Upper lobe of left lung (tissue), 6 donors: Measurements from ENCODE around the gene ARIH2. TPM values are rescaled to one million over a fixed set of nuclear protein-coding genes. Genes with fewer than 3 reads are reported as not detected.
A peak's percentile ranks its signal among the peaks of the same experiment; 100 is the strongest.

Experiments
- ATAC-seq, 2 donors: fragments of 200-7000 bp; cut with Tn5 transposase; one replicate each; pipeline ENCODE4 v1.9.1; 2022; ENCODE audit warnings: mild to moderate bottlenecking in 2 of 2, moderate library complexity in 2 of 2; ENCODE audit not compliant: low FRiP score in 2 of 2
- DNase-seq, 2 donors: peaks; one replicate each; pipeline ENCODE4 v3.0.0-alpha.2; 2019 to 2020
- H3K27ac ChIP-seq, 4 donors: fragments of 200-600 bp; sonication (generic); one replicate each; pipeline ENCODE4 v1.5.1; 2016 to 2019
- H3K27me3 ChIP-seq, 4 donors: fragments of 200-600 bp; sonication (generic); one replicate each; pipeline ENCODE4 v1.5.1; 2017 to 2019
- H3K36me3 ChIP-seq, 4 donors: fragments of 200-600 bp; sonication (generic); one replicate each; pipeline ENCODE4 v1.5.1; 2016 to 2019
- H3K4me1 ChIP-seq, 4 donors: fragments of 200-600 bp; sonication (generic); one replicate each; pipeline ENCODE4 v1.5.1; 2018 to 2019
- H3K4me3 ChIP-seq, 4 donors: fragments of 200-600 bp; sonication (generic); one replicate each; pipeline ENCODE4 v1.5.1; 2017 to 2019; ENCODE audit warnings: mild to moderate bottlenecking in 2 of 4, moderate library complexity in 1 of 4
- H3K9me3 ChIP-seq, 4 donors: fragments of 200-600 bp; sonication (generic); one replicate each; pipeline ENCODE4 v1.5.1; 2018 to 2019
- EP300 ChIP-seq, 4 donors: sonication (generic); formaldehyde crosslinking; IDR thresholded peaks; one replicate each; pipeline ENCODE4 v1.5.1; 2017; ENCODE audit warnings: antibody characterized with exemption in 4 of 4, control low read depth in 2 of 4
- POLR2A ChIP-seq, 4 donors: fragments of 450-650 bp; IDR thresholded peaks; one replicate each; pipeline ENCODE4 v1.5.1; 2016 to 2017; ENCODE audit warnings: antibody characterized with exemption in 4 of 4, mild to moderate bottlenecking in 2 of 4
- POLR2AphosphoS5 ChIP-seq, 2 donors: sonication (generic); formaldehyde crosslinking; IDR thresholded peaks; one replicate each; pipeline ENCODE4 v1.5.1; 2017; ENCODE audit warnings: antibody characterized with exemption in 2 of 2
- WGBS, 2 donors: methylation state at CpG; one replicate each; pipeline ENCODE4 v1.1.5; 2017 to 2018; 5-methylcytosine and 5-hydroxymethylcytosine counted together
- total RNA-seq, 6 donors: library from RNA; depleted of rRNA in 4 of 6; stranded (reverse); fragments of >200 nt in 4 of 6; gene quantifications; one replicate each; pipeline versions ENCODE4 v1.1.0 to v1.2.1, GENCODE V29; 2016 to 2021
- TF ChIP-seq, protein P1 (sequence below), 6 experiments: fragments of 450-650 bp in 4 of 6; fragments of 200-600 bp in 2 of 6; sonication (generic) in 2 of 6; IDR thresholded peaks; one replicate each; pipeline ENCODE4 v1.5.1; 2016 to 2019; ENCODE audit warnings: antibody characterized with exemption in 6 of 6
- donor health status: DM: no; HTN: no; CAD: no; lungs with moderate emphysema.
- donor health status: DM: no; HTN: yes; CAD: no; lungs with severe emphysema.

Gene ARIH2
- total RNA-seq, 6 donors from 2014 or later, result 81.2 to 190 (median 91.0) TPM

DNA sequence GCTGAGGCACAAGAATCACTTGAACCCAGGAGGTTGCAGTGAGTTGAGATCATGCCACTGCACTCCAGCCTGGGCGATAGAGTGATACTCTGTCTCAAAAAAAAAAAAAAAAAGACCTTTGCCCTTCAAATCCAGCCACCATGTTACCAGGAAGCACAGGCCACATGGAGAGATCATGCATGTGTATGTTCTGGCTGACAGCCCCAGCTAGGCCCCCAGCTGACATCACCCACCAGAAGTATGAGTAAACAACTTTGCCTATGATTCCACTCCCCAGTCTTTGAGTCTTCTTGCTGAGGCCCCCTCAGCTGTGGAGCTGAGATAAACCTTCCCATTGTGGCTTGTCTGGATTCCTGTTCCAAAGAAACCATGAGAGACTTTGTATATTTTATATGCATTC is 3.3 kb upstream of the ARIH2 start:
- 80 to 83% methylated on average over 1 of the region's 1 CpG for WGBS, 2 donors
- ATAC-seq (no peak), DNase-seq (no peak)
- Histone ChIP-seq H3K27ac (no peak overlapping the region), H3K4me1 (peaks cover 13 to 21% (median 14%) of the 10 kb centered on the region in 4 donors), H3K36me3 (no peaks in the 10 kb centered on the region), H3K27me3 (no peaks in the 10 kb centered on the region), H3K4me3 (no peak overlapping the region), H3K9me3 (no peaks in the 10 kb centered on the region)
- TF ChIP-seq POLR2A (IDR thresholded peaks at IDR 0.05), result no peak
- TF ChIP-seq, protein P1, sequence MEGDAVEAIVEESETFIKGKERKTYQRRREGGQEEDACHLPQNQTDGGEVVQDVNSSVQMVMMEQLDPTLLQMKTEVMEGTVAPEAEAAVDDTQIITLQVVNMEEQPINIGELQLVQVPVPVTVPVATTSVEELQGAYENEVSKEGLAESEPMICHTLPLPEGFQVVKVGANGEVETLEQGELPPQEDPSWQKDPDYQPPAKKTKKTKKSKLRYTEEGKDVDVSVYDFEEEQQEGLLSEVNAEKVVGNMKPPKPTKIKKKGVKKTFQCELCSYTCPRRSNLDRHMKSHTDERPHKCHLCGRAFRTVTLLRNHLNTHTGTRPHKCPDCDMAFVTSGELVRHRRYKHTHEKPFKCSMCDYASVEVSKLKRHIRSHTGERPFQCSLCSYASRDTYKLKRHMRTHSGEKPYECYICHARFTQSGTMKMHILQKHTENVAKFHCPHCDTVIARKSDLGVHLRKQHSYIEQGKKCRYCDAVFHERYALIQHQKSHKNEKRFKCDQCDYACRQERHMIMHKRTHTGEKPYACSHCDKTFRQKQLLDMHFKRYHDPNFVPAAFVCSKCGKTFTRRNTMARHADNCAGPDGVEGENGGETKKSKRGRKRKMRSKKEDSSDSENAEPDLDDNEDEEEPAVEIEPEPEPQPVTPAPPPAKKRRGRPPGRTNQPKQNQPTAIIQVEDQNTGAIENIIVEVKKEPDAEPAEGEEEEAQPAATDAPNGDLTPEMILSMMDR (IDR thresholded peaks at IDR 0.05), result no peak
- no peak for TF ChIP-seq EP300 (IDR thresholded peaks at IDR 0.05)
- no peak for TF ChIP-seq POLR2AphosphoS5 (IDR thresholded peaks at IDR 0.05)

DNA sequence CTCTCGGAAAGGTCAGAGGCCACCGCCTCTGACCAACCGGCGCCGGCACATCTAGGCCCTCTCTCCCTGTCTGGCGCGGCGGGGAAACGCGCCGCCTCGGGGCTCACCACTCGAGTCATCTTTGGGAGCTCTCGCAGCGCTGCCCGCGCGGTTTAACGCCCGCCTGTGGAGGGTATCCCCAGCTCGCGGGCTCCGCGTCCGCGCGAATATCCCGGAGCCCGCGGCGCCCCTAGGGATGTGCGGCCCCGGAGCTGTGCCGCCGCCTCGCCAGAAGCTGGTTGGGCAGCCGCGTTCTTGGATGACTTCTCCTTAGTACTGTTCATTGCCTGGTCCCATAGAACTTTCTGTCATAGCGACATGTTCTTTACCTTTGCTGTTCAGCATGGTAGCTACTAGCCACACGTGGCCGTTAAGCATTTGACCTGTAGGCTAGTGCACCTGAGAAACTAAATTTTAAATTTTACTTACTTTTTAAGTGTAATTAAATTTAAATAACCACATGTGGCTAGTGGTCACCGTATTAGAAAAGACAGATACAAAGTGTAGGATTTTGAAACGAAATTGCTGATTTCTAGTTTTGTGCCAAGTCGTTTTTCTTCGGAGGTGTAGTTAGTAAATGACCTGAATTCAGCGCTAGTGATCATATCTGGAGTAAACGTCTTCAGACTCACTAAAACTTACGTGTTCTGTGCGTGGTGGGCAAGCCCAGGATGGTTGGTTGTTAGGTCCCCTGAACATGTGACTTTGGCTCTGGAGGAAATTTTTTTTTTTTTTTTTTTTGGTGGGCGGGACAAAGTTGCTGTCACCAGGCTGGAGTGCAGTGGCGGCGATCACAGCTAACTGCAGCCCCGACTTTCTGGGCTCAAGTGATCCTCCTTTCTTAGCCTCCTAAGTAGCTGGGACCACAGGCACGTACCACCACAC is 835 bp downstream of the ARIH2 start:
- H3K9me3 ChIP-seq, result no peaks in the 10 kb centered on the region
- H3K36me3 ChIP-seq, result peaks cover 0 to 18% (median 12%) of the 10 kb centered on the region in 4 donors
- ATAC-seq, result peak; percentile 47 to 72
- peak in 1 of 2 donors; percentile 44 for DNase-seq
- WGBS, 2 donors, result 0 to 1% methylated on average over 40 to 50 of the region's 54 CpGs
- peaks cover 19 to 33% (median 23%) of the 10 kb centered on the region in 4 donors for H3K4me1 ChIP-seq
- H3K27ac ChIP-seq, result peak overlapping the region; percentile 93 to 99 (median 98)
- H3K4me3 ChIP-seq, result peak overlapping the region; percentile 69 to 94 (median 87)
- H3K27me3 ChIP-seq, result no peaks in the 10 kb centered on the region
- no peak for TF ChIP-seq POLR2A (IDR thresholded peaks at IDR 0.05)
- TF ChIP-seq POLR2AphosphoS5 (IDR thresholded peaks at IDR 0.05), result no peak
- TF ChIP-seq, protein P1 (IDR thresholded peaks at IDR 0.05), result no peak
- TF ChIP-seq EP300 (IDR thresholded peaks at IDR 0.05), result no peak

- ATAC-seq (no peak), DNase-seq (no peak)
- Histone ChIP-seq H3K27me3 (no peaks in the 10 kb centered on the region), H3K9me3 (no peaks in the 10 kb centered on the region), H3K4me1 (peaks cover 43 to 57% (median 48%) of the 10 kb centered on the region in 4 donors), H3K36me3 (peaks cover 0 to 73% (median 22%) of the 10 kb centered on the region in 4 donors), H3K4me3 (no peak overlapping the region), H3K27ac (peak overlapping the region in 1 of 4 donors; percentile 27)
- TF ChIP-seq EP300 (IDR thresholded peaks at IDR 0.05), result no peak
- TF ChIP-seq POLR2AphosphoS5 (IDR thresholded peaks at IDR 0.05), result no peak
- no peak for TF ChIP-seq POLR2A (IDR thresholded peaks at IDR 0.05)
- TF ChIP-seq, protein P1 (IDR thresholded peaks at IDR 0.05), result no peak
- 77 to 81% methylated on average over 11 of the region's 11 CpGs for WGBS, 2 donors
Measured at GRCh38 chr3:48926425-48927392, 8.1 kb downstream of the ARIH2 start.

DNA sequence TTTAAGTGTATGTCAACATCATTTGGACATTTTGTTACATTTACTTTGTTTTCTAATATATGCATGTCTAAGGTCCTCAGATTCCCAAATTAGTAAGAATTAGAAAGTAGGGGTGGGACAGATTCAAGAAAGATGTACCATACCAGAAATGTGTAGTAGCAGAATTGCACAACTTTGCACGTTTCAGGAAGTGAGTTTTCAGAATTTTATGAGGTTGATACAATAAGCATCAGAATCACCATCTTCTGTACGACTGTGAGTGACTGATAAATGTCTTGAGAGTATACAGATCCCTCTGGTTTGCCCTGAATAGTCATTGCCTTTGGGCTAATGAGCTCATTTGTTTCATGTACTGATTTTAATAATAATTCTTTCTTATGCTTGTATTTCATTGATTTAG is 9.3 kb downstream of the ARIH2 start:
- 35 to 55% methylated on average over 2 of the region's 2 CpGs for WGBS, 2 donors
- peaks cover 0 to 67% (median 22%) of the 10 kb centered on the region in 4 donors for H3K36me3 ChIP-seq
- H3K9me3 ChIP-seq, result no peaks in the 10 kb centered on the region
- ATAC-seq (no peak), DNase-seq (no peak)
- H3K4me3 ChIP-seq, result no peak overlapping the region
- no peak for TF ChIP-seq POLR2A (IDR thresholded peaks at IDR 0.05)
- TF ChIP-seq EP300 (IDR thresholded peaks at IDR 0.05), result no peak
- H3K27ac ChIP-seq, result no peak overlapping the region
- H3K4me1 ChIP-seq, result peaks cover 41 to 63% (median 51%) of the 10 kb centered on the region in 4 donors
- H3K27me3 ChIP-seq, result no peaks in the 10 kb centered on the region
